ENCODE results near the gene SP2. TPM values are rescaled to one million over a fixed set of nuclear protein-coding genes. Genes with fewer than 3 reads are reported as not detected.

The SP2 gene
- total RNA-seq, 1 experiment from 2014 or later = 3.9 TPM

- no peak within 1 kb of the TSS for H2AFZ ChIP-seq (ENCODE audit: low read length)
- H3K4me3 ChIP-seq (ENCODE audit: low read length) = peak within 1 kb of the TSS; percentile 42; the same call in 1 of the 2 replicates
- peak within 1 kb of the TSS; percentile 59 for H3K27ac ChIP-seq (ENCODE audit: low read length)
- H3K9ac ChIP-seq (ENCODE audit: low read length) = peak within 1 kb of the TSS; percentile 41
- no TSS peak for BruUV-seq (replicated peaks)
- H3K9me2 ChIP-seq (replicated peaks; ENCODE audit: low read length) = no peaks in the 10 kb centered on the region
- DNase-seq (peak; percentile 80), ATAC-seq (peak; percentile 79)
- ChIA-PET POLR2A (ENCODE audit: unreplicated experiment) (interaction anchor here (0.6 to 1.0 kb wide), 4 partner anchors 9 to 16 kb away, joined by 3 to 5 read pairs (median 4); partner anchors contain the start of gene CDK5RAP3), CTCF (interaction anchor here (0.5 to 2.2 kb wide), 6 partner anchors 9 to 89 kb away, joined by 3 to 10 read pairs (median 3); partner anchors contain the start of gene CDK5RAP3)
- TF ChIP-seq EZH2 (IDR thresholded peaks at IDR 0.05; ENCODE audit: low read length, unreplicated experiment) (no peak), EZH2phosphoT487 (IDR thresholded peaks at IDR 0.05; ENCODE audit: borderline replicate concordance, low read length) (no peak)
- TF ChIP-seq, protein P1, sequence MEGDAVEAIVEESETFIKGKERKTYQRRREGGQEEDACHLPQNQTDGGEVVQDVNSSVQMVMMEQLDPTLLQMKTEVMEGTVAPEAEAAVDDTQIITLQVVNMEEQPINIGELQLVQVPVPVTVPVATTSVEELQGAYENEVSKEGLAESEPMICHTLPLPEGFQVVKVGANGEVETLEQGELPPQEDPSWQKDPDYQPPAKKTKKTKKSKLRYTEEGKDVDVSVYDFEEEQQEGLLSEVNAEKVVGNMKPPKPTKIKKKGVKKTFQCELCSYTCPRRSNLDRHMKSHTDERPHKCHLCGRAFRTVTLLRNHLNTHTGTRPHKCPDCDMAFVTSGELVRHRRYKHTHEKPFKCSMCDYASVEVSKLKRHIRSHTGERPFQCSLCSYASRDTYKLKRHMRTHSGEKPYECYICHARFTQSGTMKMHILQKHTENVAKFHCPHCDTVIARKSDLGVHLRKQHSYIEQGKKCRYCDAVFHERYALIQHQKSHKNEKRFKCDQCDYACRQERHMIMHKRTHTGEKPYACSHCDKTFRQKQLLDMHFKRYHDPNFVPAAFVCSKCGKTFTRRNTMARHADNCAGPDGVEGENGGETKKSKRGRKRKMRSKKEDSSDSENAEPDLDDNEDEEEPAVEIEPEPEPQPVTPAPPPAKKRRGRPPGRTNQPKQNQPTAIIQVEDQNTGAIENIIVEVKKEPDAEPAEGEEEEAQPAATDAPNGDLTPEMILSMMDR (conservative IDR thresholded peaks at IDR 0.05; ENCODE audit: low read depth, low read length) = no peak
- no peaks in the 10 kb centered on the region for H3K36me3 ChIP-seq (ENCODE audit: low read depth, low read length)
- peak within 1 kb of the TSS; percentile 71 for H3K4me2 ChIP-seq (ENCODE audit: low read length)
- no peaks in the 10 kb centered on the region for H3K27me3 ChIP-seq (ENCODE audit: low read length)
- H4K20me1 ChIP-seq (ENCODE audit: low read length) = no peaks in the 10 kb centered on the region
- no peaks in the 10 kb centered on the region for H3F3A ChIP-seq (ENCODE audit: low read length, unreplicated experiment)
- no peaks in the 10 kb centered on the region for H3K79me2 ChIP-seq (ENCODE audit: low read length)
- intact Hi-C loops (cut with micrococcal nuclease) = no loop called here
- H3K9me3 ChIP-seq (ENCODE audit: low read length) = no peaks in the 10 kb centered on the region
- peaks cover 30% of the 10 kb centered on the region for H3K4me1 ChIP-seq (ENCODE audit: insufficient read depth, low read length)
These were observed 61.8 kb downstream of the SP2 start, which contains the start of gene PRR15L for GRCh38 chr17:47957591-47958490. PRR15L (minus strand) TSS chr17:47957883; CDS start chr17:47953234, 4,649 bp downstream.

DNA sequence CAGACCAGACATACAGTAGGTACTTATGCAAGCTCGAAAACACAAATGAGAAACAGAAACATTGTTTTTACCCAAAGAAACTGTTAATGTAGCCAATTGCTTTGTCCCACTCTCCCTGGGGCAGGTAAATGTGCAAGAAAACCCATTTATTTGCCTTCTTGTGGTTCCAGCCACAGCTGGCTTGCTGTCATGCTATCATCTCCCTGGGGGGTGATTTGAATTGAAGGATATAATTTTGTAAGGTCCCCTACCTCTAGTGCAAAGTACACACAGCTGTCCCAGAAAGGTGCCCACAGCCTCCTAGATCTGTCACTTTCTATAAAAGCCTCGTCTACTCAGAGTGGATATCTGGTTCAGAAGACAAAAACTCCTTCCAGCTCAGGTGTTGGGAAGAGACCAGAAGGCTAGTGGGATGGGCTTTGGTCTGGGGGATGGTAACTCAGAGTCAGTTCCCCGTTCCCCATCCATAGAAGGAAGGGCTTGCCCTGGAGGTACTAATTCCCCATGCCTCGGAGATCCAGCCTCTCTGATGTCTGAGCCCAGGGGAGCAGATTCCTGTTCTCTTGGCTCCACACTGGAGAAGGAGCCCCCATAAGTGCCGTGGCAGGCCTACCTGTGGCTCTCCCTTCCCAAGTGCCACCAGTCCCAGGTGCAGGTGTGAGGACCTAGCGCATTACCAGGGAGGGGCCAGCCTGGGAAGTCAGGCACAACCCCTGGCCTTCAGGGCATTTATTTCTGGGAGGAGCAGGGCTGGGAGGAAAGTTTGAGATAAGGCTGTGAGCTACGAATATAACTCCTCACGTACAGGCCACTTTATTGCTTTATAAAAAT, 64.0 kb downstream of the SP2 start:
- H3K4me3 ChIP-seq (ENCODE audit: low read length) = no peak overlapping the region
- ATAC-seq (no peak), DNase-seq (no peak)
- no peaks in the 10 kb centered on the region for H3K36me3 ChIP-seq (ENCODE audit: low read depth, low read length)
- POLR2A ChIA-PET (ENCODE audit: unreplicated experiment) = no interaction called here
- no peaks in the 10 kb centered on the region for H3K27me3 ChIP-seq (ENCODE audit: low read length)
- H3K79me2 ChIP-seq (ENCODE audit: low read length) = no peaks in the 10 kb centered on the region
- no peaks in the 10 kb centered on the region for H3K9me2 ChIP-seq (replicated peaks; ENCODE audit: low read length)
- peaks cover 30% of the 10 kb centered on the region for H3K4me1 ChIP-seq (ENCODE audit: insufficient read depth, low read length)
- no peak overlapping the region for H2AFZ ChIP-seq (ENCODE audit: low read length)
- no peaks in the 10 kb centered on the region for H3F3A ChIP-seq (ENCODE audit: low read length, unreplicated experiment)
- CTCF ChIA-PET = no interaction called here
- no peak overlapping the region for H3K4me2 ChIP-seq (ENCODE audit: low read length)
- no peaks in the 10 kb centered on the region for H3K9me3 ChIP-seq (ENCODE audit: low read length)
- no peak overlapping the region for H3K9ac ChIP-seq (ENCODE audit: low read length)
- BruUV-seq (replicated peaks) = no TSS peak
- no peaks in the 10 kb centered on the region for H4K20me1 ChIP-seq (ENCODE audit: low read length)
- intact Hi-C loops (cut with micrococcal nuclease) = no loop called here
- no peak overlapping the region for H3K27ac ChIP-seq (ENCODE audit: low read length)
- TF ChIP-seq, protein P1 (conservative IDR thresholded peaks at IDR 0.05; ENCODE audit: low read depth, low read length) = no peak
- no peak for TF ChIP-seq EZH2phosphoT487 (IDR thresholded peaks at IDR 0.05; ENCODE audit: borderline replicate concordance, low read length)
- TF ChIP-seq EZH2 (IDR thresholded peaks at IDR 0.05; ENCODE audit: low read length, unreplicated experiment) = no peak
